Measurements from ENCODE around the gene VSIG8.

VSIG8 gene

GRCh38 chr1:159877695-159878444, 15.4 kb upstream of the VSIG8 start:
- Mint-ChIP-seq H3K4me1 (ENCODE audit: low read depth) (no peaks in the 10 kb centered on the region), H3K27ac (no peak overlapping the region)

GRCh38 chr1:159873530-159874143, 11.2 kb upstream of the VSIG8 start:
- no peak for DNase-seq (ENCODE audit: low spot score)
- Mint-ChIP-seq H3K27me3 (ENCODE audit: low read depth) (no peaks in the 10 kb centered on the region), H3K36me3 (ENCODE audit: low read depth) (no peaks in the 10 kb centered on the region), H3K27ac (no peak overlapping the region), H3K9me3 (no peaks in the 10 kb centered on the region), H3K4me1 (ENCODE audit: low read depth) (peaks cover 4% of the 10 kb centered on the region), H3K4me3 (no peak overlapping the region)

More at GRCh38 chr1:159877695-159878444, 15.4 kb upstream of the VSIG8 start:
- DNase-seq (ENCODE audit: low spot score) = no peak
- Mint-ChIP-seq H3K27me3 (ENCODE audit: low read depth) (no peaks in the 10 kb centered on the region), H3K4me3 (no peak overlapping the region), H3K36me3 (ENCODE audit: low read depth) (no peaks in the 10 kb centered on the region), H3K9me3 (no peaks in the 10 kb centered on the region)

GRCh38 chr1:159872891-159873290, 10.4 kb upstream of the VSIG8 start:
- DNase-seq (ENCODE audit: low spot score) = no peak
- no peak overlapping the region for H3K27ac Mint-ChIP-seq
- no peaks in the 10 kb centered on the region for H3K36me3 Mint-ChIP-seq (ENCODE audit: low read depth)
- H3K4me3 Mint-ChIP-seq = no peak overlapping the region
- no peaks in the 10 kb centered on the region for H3K9me3 Mint-ChIP-seq
- H3K27me3 Mint-ChIP-seq (ENCODE audit: low read depth) = no peaks in the 10 kb centered on the region
- H3K4me1 Mint-ChIP-seq (ENCODE audit: low read depth) = peaks cover 4% of the 10 kb centered on the region

GRCh38 chr1:159870704-159871103, 8.2 kb upstream of the VSIG8 start:
- no peak for DNase-seq (ENCODE audit: low spot score)
- H3K27me3 Mint-ChIP-seq (ENCODE audit: low read depth) = peaks cover 3% of the 10 kb centered on the region
- H3K36me3 Mint-ChIP-seq (ENCODE audit: low read depth) = no peaks in the 10 kb centered on the region
- peaks cover 11% of the 10 kb centered on the region for H3K4me1 Mint-ChIP-seq (ENCODE audit: low read depth)
- no peaks in the 10 kb centered on the region for H3K9me3 Mint-ChIP-seq
- H3K4me3 Mint-ChIP-seq = no peak overlapping the region
- no peak overlapping the region for H3K27ac Mint-ChIP-seq

GRCh38 chr1:159869607-159870006, 7.2 kb upstream of the VSIG8 start:
- no peak for DNase-seq (ENCODE audit: low spot score)
- no peak overlapping the region for H3K27ac Mint-ChIP-seq

GRCh38 chr1:159869173-159869572, 6.7 kb upstream of the VSIG8 start:
- Mint-ChIP-seq H3K9me3 (no peaks in the 10 kb centered on the region), H3K27ac (no peak overlapping the region), H3K4me1 (ENCODE audit: low read depth) (peaks cover 15% of the 10 kb centered on the region), H3K4me3 (no peak overlapping the region), H3K27me3 (ENCODE audit: low read depth) (peaks cover 3% of the 10 kb centered on the region), H3K36me3 (ENCODE audit: low read depth) (no peaks in the 10 kb centered on the region)
- DNase-seq (ENCODE audit: low spot score) = peak; percentile 17

More at GRCh38 chr1:159869607-159870006, 7.2 kb upstream of the VSIG8 start:
- no peaks in the 10 kb centered on the region for H3K9me3 Mint-ChIP-seq
- H3K36me3 Mint-ChIP-seq (ENCODE audit: low read depth) = no peaks in the 10 kb centered on the region
- H3K27me3 Mint-ChIP-seq (ENCODE audit: low read depth) = peaks cover 3% of the 10 kb centered on the region
- H3K4me3 Mint-ChIP-seq = no peak overlapping the region
- H3K4me1 Mint-ChIP-seq (ENCODE audit: low read depth) = peaks cover 12% of the 10 kb centered on the region

GRCh38 chr1:159868766-159869165, 6.3 kb upstream of the VSIG8 start:
- Mint-ChIP-seq H3K36me3 (ENCODE audit: low read depth) (no peaks in the 10 kb centered on the region), H3K4me3 (no peak overlapping the region), H3K4me1 (ENCODE audit: low read depth) (peaks cover 16% of the 10 kb centered on the region), H3K27me3 (ENCODE audit: low read depth) (peaks cover 3% of the 10 kb centered on the region), H3K9me3 (no peaks in the 10 kb centered on the region), H3K27ac (no peak overlapping the region)
- DNase-seq (ENCODE audit: low spot score) = no peak

GRCh38 chr1:159867664-159868026, 5.2 kb upstream of the VSIG8 start:
- peaks cover 16% of the 10 kb centered on the region for H3K4me1 Mint-ChIP-seq (ENCODE audit: low read depth)
- no peaks in the 10 kb centered on the region for H3K36me3 Mint-ChIP-seq (ENCODE audit: low read depth)
- no peak overlapping the region for H3K4me3 Mint-ChIP-seq
- peaks cover 3% of the 10 kb centered on the region for H3K27me3 Mint-ChIP-seq (ENCODE audit: low read depth)
- H3K9me3 Mint-ChIP-seq = no peaks in the 10 kb centered on the region
- DNase-seq (ENCODE audit: low spot score) = no peak
- no peak overlapping the region for H3K27ac Mint-ChIP-seq

- no peak for DNase-seq (ENCODE audit: low spot score)
- no peak overlapping the region for H3K4me3 Mint-ChIP-seq
- H3K9me3 Mint-ChIP-seq = no peaks in the 10 kb centered on the region
- H3K27me3 Mint-ChIP-seq (ENCODE audit: low read depth) = peaks cover 3% of the 10 kb centered on the region
- H3K36me3 Mint-ChIP-seq (ENCODE audit: low read depth) = no peaks in the 10 kb centered on the region
- peaks cover 16% of the 10 kb centered on the region for H3K4me1 Mint-ChIP-seq (ENCODE audit: low read depth)
- H3K27ac Mint-ChIP-seq = no peak overlapping the region
Measured at GRCh38 chr1:159866905-159867663, 4.6 kb upstream of the VSIG8 start.

GRCh38 chr1:159866066-159866465, 3.6 kb upstream of the VSIG8 start:
- H3K27ac Mint-ChIP-seq = no peak overlapping the region
- H3K27me3 Mint-ChIP-seq (ENCODE audit: low read depth) = peaks cover 5% of the 10 kb centered on the region
- no peaks in the 10 kb centered on the region for H3K9me3 Mint-ChIP-seq
- no peak overlapping the region for H3K4me3 Mint-ChIP-seq
- no peaks in the 10 kb centered on the region for H3K36me3 Mint-ChIP-seq (ENCODE audit: low read depth)
- no peak for DNase-seq (ENCODE audit: low spot score)
- H3K4me1 Mint-ChIP-seq (ENCODE audit: low read depth) = peaks cover 16% of the 10 kb centered on the region

- no peak for DNase-seq (ENCODE audit: low spot score)
- Mint-ChIP-seq H3K27ac (no peak overlapping the region), H3K9me3 (no peaks in the 10 kb centered on the region), H3K4me3 (no peak overlapping the region), H3K27me3 (ENCODE audit: low read depth) (peaks cover 5% of the 10 kb centered on the region), H3K4me1 (ENCODE audit: low read depth) (peaks cover 14% of the 10 kb centered on the region), H3K36me3 (ENCODE audit: low read depth) (no peaks in the 10 kb centered on the region)
Measured at GRCh38 chr1:159864262-159864661, 1.8 kb upstream of the VSIG8 start.

GRCh38 chr1:159862031-159862430, 426 bp downstream of the VSIG8 start:
- Mint-ChIP-seq H3K27ac (no peak overlapping the region), H3K4me1 (ENCODE audit: low read depth) (peaks cover 10% of the 10 kb centered on the region), H3K4me3 (no peak overlapping the region), H3K9me3 (no peaks in the 10 kb centered on the region), H3K27me3 (ENCODE audit: low read depth) (peaks cover 4% of the 10 kb centered on the region), H3K36me3 (ENCODE audit: low read depth) (no peaks in the 10 kb centered on the region)
- DNase-seq (ENCODE audit: low spot score) = no peak

- Mint-ChIP-seq H3K9me3 (no peaks in the 10 kb centered on the region), H3K4me1 (ENCODE audit: low read depth) (peaks cover 4% of the 10 kb centered on the region), H3K27me3 (ENCODE audit: low read depth) (peaks cover 2% of the 10 kb centered on the region), H3K36me3 (ENCODE audit: low read depth) (no peaks in the 10 kb centered on the region), H3K4me3 (no peak overlapping the region), H3K27ac (no peak overlapping the region)
- no peak for DNase-seq (ENCODE audit: low spot score)
Measured at GRCh38 chr1:159861218-159861617, 1.2 kb downstream of the VSIG8 start.

GRCh38 chr1:159860456-159860855, 2.0 kb downstream of the VSIG8 start:
- Mint-ChIP-seq H3K36me3 (ENCODE audit: low read depth) (no peaks in the 10 kb centered on the region), H3K4me1 (ENCODE audit: low read depth) (peaks cover 4% of the 10 kb centered on the region), H3K4me3 (no peak overlapping the region), H3K27me3 (ENCODE audit: low read depth) (peaks cover 2% of the 10 kb centered on the region), H3K27ac (no peak overlapping the region), H3K9me3 (no peaks in the 10 kb centered on the region)
- no peak for DNase-seq (ENCODE audit: low spot score)
